Ovary (tissue), 9 donors: ENCODE results near the gene PLXDC2. TPM values are rescaled to one million over a fixed set of nuclear protein-coding genes. Genes with fewer than 3 reads are reported as not detected.
A peak's percentile ranks its signal among the peaks of the same experiment; 100 is the strongest.

Experiments
- DNase-seq, 5 donors: peaks; one replicate each; pipeline ENCODE4 v3.0.0-alpha.2; 2019 to 2020
- H3K27ac ChIP-seq, 2 donors: fragments of 200-600 bp; one replicate each; pipeline versions ENCODE4 v1.5.1 to v1.8.0; 2019 to 2022
- H3K27me3 ChIP-seq: fragments of 200-600 bp; one replicate; pipeline ENCODE4 v1.8.0; 2022
- H3K36me3 ChIP-seq: fragments of 200-600 bp; sonication (generic); one replicate; pipeline ENCODE4 v1.5.1; 2019
- H3K4me1 ChIP-seq: one replicate; pipeline ENCODE4 v1.8.1; 2013; ENCODE audit warnings: mild to moderate bottlenecking, moderate library complexity; ENCODE audit not compliant: insufficient read depth
- H3K4me3 ChIP-seq: fragments of 200-600 bp; sonication (generic); one replicate; pipeline ENCODE4 v1.5.1; 2017
- H3K9me3 ChIP-seq, 2 donors: fragments of 200-600 bp in 1 of 2; sonication (generic) in 1 of 2; one replicate each; pipeline versions ENCODE4 v1.5.1 to v1.8.1; 2013 to 2019; ENCODE audit warnings: mild to moderate bottlenecking in 1 of 2, moderate library complexity in 1 of 2
- EP300 ChIP-seq: sonication (generic); formaldehyde crosslinking; IDR thresholded peaks from one replicate; pipeline ENCODE4 v1.6.1; 2017; ENCODE audit warnings: antibody characterized with exemption
- POLR2A ChIP-seq: fragments of 450-650 bp; IDR thresholded peaks from one replicate; pipeline ENCODE4 v1.6.1; 2017; ENCODE audit warnings: antibody characterized with exemption, mild to moderate bottlenecking, moderate library complexity
- WGBS, 3 donors: extraction: QIAGEN DNeasy Blood & Tissue Kit in 1 of 3; methylation state at CpG; one replicate each; pipeline versions ENCODE4 v1.1.5 to v1.1.7; 2013 to 2017; 5-methylcytosine and 5-hydroxymethylcytosine counted together
- intact Hi-C, 4 donors: fragments of 100-400 bp; cut with DNase I; formaldehyde crosslinking; loops; one replicate each; pipeline versions ENCODE4 v1.11.0 to v1.15.1; 2022 to 2023
- polyA plus RNA-seq, 2 donors: library from polyadenylated mRNA; stranded (reverse); fragments of 200-250 nt in 1 of 2; fragments of 350-450 nt in 1 of 2; fragmentation: Illumina TruSeq in 1 of 2; extraction: RNeasy Lipid Tissue Mini Kit (QIAGEN cat#74804) in 1 of 2; gene quantifications; one replicate each; pipeline ENCODE4 v1.2.3, GENCODE V29; 2013 to 2014
- total RNA-seq, 7 donors: library from RNA; depleted of rRNA in 2 of 7; stranded (reverse); fragments of >200 nt in 2 of 7; fragmentation: NEBNext Ultra II Directional in 3 of 7; extraction: Animal tissue kit (Norgen Biotek cat#: 25700) in 3 of 7; gene quantifications; one replicate each; pipeline versions ENCODE4 v1.1.0 to v1.2.4, GENCODE V29; 2016 to 2023
- TF ChIP-seq, protein P1 (sequence below), 3 donors: fragments of 450-650 bp in 2 of 3; fragments of 200-600 bp in 1 of 3; IDR thresholded peaks; one replicate each; pipeline versions ENCODE4 v1.5.1 to v1.8.0; 2016 to 2022; ENCODE audit warnings: antibody characterized with exemption in 3 of 3, mild to moderate bottlenecking in 1 of 3
- donor health status: DM: no; HTN: no; CAD: no; lungs with moderate emphysema.
- donor health status: DM: no; HTN: no; CAD: no.
- donor health status: Bipolar disorder and iron deficiency.
- donor health status: DM: yes; HTN: yes; CAD: no.
- donor health status: DM: no; HTN: no; CAD: no.
- donor health status: DM: yes; HTN: yes; CAD: no.

PLXDC2 gene
- total and polyA plus RNA-seq, 9 donors, result 13.6 to 76.0 (median 38.0) TPM

DNA sequence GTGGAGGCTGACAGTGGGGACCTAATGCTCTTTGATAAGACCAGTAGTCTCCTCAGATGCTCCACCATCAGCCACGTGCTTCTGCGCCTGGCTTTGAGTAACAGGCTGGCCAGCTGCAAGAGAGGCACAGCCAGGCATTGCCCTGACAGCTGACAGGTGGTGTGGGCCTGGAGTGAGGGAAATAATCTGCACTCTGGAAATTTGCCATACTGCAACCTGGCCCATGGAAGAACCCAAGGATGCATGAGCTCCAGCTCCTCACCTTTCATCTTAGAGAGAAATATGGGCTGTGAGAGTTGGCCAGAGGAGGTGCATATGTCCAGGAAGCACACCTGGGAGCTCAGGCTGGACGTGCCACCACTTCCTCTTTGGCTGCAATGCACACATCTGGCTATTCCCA, 118.9 kb downstream of the PLXDC2 start:
- TF ChIP-seq EP300 (no peak), POLR2A (no peak)
- WGBS, 3 donors, result 77 to 88% (median 77%) methylated on average over 3 of the region's 3 CpGs
- Histone ChIP-seq H3K4me1 (peaks cover 5% of the 10 kb centered on the region), H3K9me3 (no peaks in the 10 kb centered on the region), H3K27me3 (no peaks in the 10 kb centered on the region), H3K36me3 (no peaks in the 10 kb centered on the region), H3K4me3 (no peak overlapping the region), H3K27ac (no peak overlapping the region)
- intact Hi-C loops, result no loop called here
- DNase-seq, result no peak

DNA sequence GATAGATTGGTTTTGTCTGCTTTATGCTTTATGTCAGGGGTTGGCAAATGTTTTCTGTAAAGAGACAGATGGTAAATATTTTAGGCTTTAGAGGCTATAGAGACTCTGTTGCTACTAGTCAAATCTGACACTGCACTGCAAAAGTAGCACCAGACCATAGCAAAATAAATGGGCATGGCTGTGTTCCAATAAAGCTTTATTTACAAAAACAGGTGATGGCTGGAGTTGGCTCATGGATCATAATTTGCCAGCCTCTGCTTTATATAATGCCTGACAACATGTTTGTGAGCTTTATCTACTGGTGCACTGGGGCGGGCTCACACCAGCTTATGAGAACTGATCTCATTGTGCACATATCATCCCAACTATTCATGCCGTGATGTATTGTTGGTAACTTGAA, 120.1 kb downstream of the PLXDC2 start:
- WGBS, 3 donors, result 95 to 98% (median 97%) methylated on average over 2 of the region's 2 CpGs
- no peak overlapping the region for H3K4me3 ChIP-seq
- TF ChIP-seq, protein P1, sequence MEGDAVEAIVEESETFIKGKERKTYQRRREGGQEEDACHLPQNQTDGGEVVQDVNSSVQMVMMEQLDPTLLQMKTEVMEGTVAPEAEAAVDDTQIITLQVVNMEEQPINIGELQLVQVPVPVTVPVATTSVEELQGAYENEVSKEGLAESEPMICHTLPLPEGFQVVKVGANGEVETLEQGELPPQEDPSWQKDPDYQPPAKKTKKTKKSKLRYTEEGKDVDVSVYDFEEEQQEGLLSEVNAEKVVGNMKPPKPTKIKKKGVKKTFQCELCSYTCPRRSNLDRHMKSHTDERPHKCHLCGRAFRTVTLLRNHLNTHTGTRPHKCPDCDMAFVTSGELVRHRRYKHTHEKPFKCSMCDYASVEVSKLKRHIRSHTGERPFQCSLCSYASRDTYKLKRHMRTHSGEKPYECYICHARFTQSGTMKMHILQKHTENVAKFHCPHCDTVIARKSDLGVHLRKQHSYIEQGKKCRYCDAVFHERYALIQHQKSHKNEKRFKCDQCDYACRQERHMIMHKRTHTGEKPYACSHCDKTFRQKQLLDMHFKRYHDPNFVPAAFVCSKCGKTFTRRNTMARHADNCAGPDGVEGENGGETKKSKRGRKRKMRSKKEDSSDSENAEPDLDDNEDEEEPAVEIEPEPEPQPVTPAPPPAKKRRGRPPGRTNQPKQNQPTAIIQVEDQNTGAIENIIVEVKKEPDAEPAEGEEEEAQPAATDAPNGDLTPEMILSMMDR (IDR thresholded peaks at IDR 0.05), result no peak
- TF ChIP-seq EP300, result no peak
- TF ChIP-seq POLR2A, result no peak
- no peaks in the 10 kb centered on the region for H3K27me3 ChIP-seq
- peaks cover 9% of the 10 kb centered on the region for H3K4me1 ChIP-seq
- intact Hi-C loops, result no loop called here
- no peaks in the 10 kb centered on the region for H3K9me3 ChIP-seq
- no peak for DNase-seq
- H3K36me3 ChIP-seq, result no peaks in the 10 kb centered on the region
- H3K27ac ChIP-seq, result no peak overlapping the region

- H3K4me1 ChIP-seq, result peaks cover 6% of the 10 kb centered on the region
- 96 to 98% (median 96%) methylated on average over 1 of the region's 1 CpG for WGBS, 3 donors
- TF ChIP-seq POLR2A, result no peak
- TF ChIP-seq, protein P1 (IDR thresholded peaks at IDR 0.05), result no peak
- H3K4me3 ChIP-seq, result no peak overlapping the region
- no peaks in the 10 kb centered on the region for H3K36me3 ChIP-seq
- DNase-seq, result no peak
- H3K27ac ChIP-seq, result no peak overlapping the region
- no peaks in the 10 kb centered on the region for H3K27me3 ChIP-seq
- intact Hi-C loops, result no loop called here
- no peaks in the 10 kb centered on the region for H3K9me3 ChIP-seq
Observed at GRCh38 chr10:19937989-19938388, 121.8 kb downstream of the PLXDC2 start.

DNA sequence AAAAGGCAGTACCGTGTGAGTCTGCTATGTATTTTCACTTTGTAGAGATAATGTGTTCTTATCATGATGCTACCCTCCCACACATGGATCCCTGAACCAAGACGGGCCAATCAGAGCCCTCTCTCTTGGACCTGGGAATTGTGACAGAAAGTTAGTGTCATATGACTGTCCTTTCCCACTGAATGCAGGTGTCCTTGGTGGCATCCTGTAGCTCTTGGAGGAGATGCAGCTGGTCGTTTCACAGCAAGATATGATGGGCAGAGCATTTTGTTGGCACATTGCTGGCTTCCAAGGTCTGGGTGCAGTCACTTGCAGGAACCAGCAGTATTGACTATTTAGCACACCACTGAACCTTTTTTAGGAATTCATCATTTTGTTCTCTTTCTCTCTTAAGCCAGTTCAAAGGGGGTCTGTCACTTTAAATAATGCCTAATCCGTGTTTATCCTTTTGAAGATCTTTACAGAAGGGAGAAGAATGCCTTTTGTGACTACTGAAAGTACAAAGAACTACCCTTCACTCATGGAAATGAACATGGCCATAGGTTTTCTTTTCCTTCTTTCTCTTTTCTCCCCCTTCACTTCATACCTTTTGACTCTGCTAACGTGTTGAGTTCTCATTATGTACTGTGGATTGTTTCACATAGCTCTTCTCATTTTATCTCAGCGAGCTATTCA, 125.1 kb downstream of the PLXDC2 start:
- Histone ChIP-seq H3K4me3 (no peak overlapping the region), H3K27ac (no peak overlapping the region), H3K36me3 (no peaks in the 10 kb centered on the region), H3K27me3 (no peaks in the 10 kb centered on the region), H3K4me1 (peaks cover 11% of the 10 kb centered on the region), H3K9me3 (no peaks in the 10 kb centered on the region)
- 38 to 47% (median 41%) methylated on average over 6 of the region's 6 CpGs for WGBS, 3 donors
- intact Hi-C loops, result no loop called here
- TF ChIP-seq, protein P1 (IDR thresholded peaks at IDR 0.05), result no peak
- TF ChIP-seq EP300 (no peak), POLR2A (no peak)
- no peak for DNase-seq

DNA sequence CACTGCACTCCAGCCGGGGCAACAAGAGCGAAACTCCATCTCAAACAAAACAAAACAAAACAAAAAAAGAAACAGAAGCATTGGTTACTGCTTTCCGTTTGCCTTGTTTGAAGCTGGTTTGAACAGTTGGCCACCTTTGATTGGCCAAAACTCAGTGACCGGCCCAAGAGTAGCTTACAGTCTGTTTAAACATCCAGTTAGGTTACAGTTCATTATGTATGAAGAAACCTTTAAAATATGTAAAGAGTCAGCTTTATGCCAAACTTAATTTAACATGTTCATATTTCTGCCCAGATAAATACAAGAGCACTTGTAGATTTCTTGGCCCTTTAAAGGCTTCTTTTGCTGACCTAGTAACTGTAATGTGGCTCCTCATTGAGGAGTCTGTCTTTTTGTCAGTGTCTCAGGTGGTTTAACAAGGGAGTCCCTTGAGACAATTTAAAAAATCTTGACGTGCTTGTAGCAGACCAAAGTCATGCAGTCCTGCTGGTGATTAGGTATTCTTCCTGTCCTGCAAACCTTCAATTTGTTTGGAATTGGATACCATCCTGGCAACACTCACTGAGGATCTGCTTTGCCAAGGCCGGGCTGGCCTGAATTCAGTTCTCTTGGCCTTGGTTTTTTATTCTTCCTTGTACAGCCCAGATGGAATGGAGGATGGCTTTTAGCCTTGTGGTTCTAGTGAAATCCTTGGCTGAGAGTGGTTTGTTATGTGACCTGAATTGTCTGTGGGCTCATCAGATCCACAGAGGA, 128.9 kb downstream of the PLXDC2 start:
- Histone ChIP-seq H3K4me3 (no peak overlapping the region), H3K27ac (peak overlapping the region in 1 of 2 donors; percentile 32), H3K27me3 (no peaks in the 10 kb centered on the region), H3K9me3 (no peaks in the 10 kb centered on the region), H3K36me3 (no peaks in the 10 kb centered on the region), H3K4me1 (peaks cover 12% of the 10 kb centered on the region)
- WGBS, 3 donors, result 43 to 55% (median 47%) methylated on average over 6 of the region's 6 CpGs
- intact Hi-C loops, result no loop called here
- no peak for TF ChIP-seq POLR2A
- no peak for TF ChIP-seq EP300
- TF ChIP-seq, protein P1 (IDR thresholded peaks at IDR 0.05), result no peak
- peak; percentile 37 to 81 (median 66) for DNase-seq
